PFSK-1 (cell line): ENCODE measurements around the gene ASIC3.

Experiments used
- FOXP2 ChIP-seq: optimal IDR thresholded peaks from 2 replicates; pipeline ENCODE3; 2011; ENCODE audit warnings: borderline replicate concordance, control low read depth, inconsistent platforms; ENCODE audit not compliant: insufficient read depth; ENCODE audit errors: extremely low read length, extremely low read depth
- POLR2AphosphoS5 ChIP-seq: IDR thresholded peaks from 2 replicates; pipeline ENCODE4 v1.6.1; 2012; ENCODE audit warnings: low read depth, mild to moderate bottlenecking, control low read depth, low read length, moderate library complexity
- REST ChIP-seq, 2 experiments: IDR thresholded peaks; 2 replicates each; pipeline versions ENCODE4 v1.6.1 to v1.8.0; 2011 to 2012; ENCODE audit warnings: low read depth in 2 of 2, low read length in 2 of 2, control low read depth in 1 of 2, inconsistent platforms in 1 of 2, mild to moderate bottlenecking in 1 of 2, moderate library complexity in 1 of 2; ENCODE audit not compliant: insufficient read depth in 1 of 2
- SIN3A ChIP-seq: IDR thresholded peaks from 2 replicates; pipeline ENCODE4 v1.6.1; 2012; ENCODE audit warnings: mild to moderate bottlenecking, low read length, moderate library complexity, borderline replicate concordance; ENCODE audit not compliant: insufficient read depth
- TAF1 ChIP-seq: IDR thresholded peaks from 2 replicates; pipeline ENCODE4 v1.6.1; 2012; ENCODE audit warnings: low read length, control low read depth, borderline replicate concordance; ENCODE audit not compliant: insufficient read depth

- TF ChIP-seq POLR2AphosphoS5, result no peak
- TF ChIP-seq TAF1, result no peak
- no peak for TF ChIP-seq FOXP2
- TF ChIP-seq REST (IDR thresholded peaks at IDR 0.05; ENCODE audit: insufficient read depth in 1 of 2, low read depth in 2 of 2, low read length in 2 of 2), result no peak
- TF ChIP-seq SIN3A, result no peak
Measured at GRCh38 chr7:151062399-151063211, 14.3 kb downstream of the ASIC3 start.
